Astrocyte (in vitro differentiated cells and primary cell): ENCODE data around the gene FAM167B.

Experiments used
- EZH2 ChIP-seq: IDR thresholded peaks from 2 replicates; pipeline ENCODE4 v1.6.1; 2012; ENCODE audit warnings: mild to moderate bottlenecking, low read length, inconsistent platforms; ENCODE audit not compliant: insufficient read depth
- TF ChIP-seq, protein P1 (sequence below): IDR thresholded peaks from 2 replicates; pipeline ENCODE4 v1.5.1; 2011; ENCODE audit warnings: low read depth, mild to moderate bottlenecking, inconsistent platforms, low read length, moderate library complexity; ENCODE audit not compliant: insufficient read depth

DNA sequence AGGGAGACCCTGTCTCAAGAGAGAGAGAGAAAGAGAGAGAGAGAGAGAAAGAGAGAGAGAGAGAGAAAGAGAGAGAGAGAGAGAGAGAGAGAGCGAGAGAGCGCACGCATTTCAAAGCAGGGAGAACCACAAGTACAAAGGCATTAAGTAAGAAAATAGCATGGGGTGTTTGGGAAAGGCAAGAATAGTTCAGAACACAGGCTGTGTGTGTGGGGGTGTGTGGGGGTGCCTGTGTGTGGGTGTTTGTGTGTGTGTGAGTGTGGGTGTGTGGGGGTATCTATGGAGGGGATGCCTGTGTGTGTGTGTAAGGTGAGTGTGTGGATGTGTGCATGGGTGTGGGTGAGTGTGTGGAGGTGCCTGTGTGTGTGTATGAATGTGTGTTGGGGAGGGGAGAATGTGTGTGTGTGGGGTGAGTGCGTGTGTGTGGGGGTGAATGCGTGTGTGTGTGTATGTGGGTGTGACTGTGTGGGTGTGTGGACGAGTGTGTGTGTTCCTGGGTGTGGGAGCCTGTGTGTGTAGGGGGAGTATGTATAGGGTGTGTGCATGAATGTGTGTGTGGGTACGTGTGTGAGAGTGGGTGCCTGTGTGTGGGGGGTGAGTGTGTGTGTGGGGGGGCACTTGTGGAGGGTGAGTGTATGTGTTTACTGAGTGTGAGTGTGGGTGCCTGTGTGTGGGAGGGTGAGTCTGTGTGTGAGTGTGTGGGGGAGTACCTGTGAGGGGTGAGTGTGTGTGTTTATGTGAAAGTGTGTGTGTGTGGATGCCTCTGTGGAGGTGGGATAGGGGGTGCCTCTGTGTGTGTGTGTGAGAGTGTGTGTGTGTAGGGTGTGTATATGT is 25.8 kb downstream of the FAM167B start:
- TF ChIP-seq, protein P1, sequence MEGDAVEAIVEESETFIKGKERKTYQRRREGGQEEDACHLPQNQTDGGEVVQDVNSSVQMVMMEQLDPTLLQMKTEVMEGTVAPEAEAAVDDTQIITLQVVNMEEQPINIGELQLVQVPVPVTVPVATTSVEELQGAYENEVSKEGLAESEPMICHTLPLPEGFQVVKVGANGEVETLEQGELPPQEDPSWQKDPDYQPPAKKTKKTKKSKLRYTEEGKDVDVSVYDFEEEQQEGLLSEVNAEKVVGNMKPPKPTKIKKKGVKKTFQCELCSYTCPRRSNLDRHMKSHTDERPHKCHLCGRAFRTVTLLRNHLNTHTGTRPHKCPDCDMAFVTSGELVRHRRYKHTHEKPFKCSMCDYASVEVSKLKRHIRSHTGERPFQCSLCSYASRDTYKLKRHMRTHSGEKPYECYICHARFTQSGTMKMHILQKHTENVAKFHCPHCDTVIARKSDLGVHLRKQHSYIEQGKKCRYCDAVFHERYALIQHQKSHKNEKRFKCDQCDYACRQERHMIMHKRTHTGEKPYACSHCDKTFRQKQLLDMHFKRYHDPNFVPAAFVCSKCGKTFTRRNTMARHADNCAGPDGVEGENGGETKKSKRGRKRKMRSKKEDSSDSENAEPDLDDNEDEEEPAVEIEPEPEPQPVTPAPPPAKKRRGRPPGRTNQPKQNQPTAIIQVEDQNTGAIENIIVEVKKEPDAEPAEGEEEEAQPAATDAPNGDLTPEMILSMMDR = no peak
- no peak for TF ChIP-seq EZH2
